SK-N-SH treated with all-trans-retinoic acid at 6 μM for 48 hours (cell line): ENCODE measurements around the gene APEH.

Source experiments
- ATAC-seq: fragments of 200-7000 bp; cut with Tn5 transposase; 3 replicates; pipeline ENCODE4 v1.9.1; 2020; ENCODE audit warnings: mild to moderate bottlenecking, moderate library complexity
- ARNTL ChIP-seq: fragments of 450-650 bp; formaldehyde crosslinking; IDR thresholded peaks from 2 replicates; pipeline ENCODE4 v1.5.0; 2020; ENCODE audit warnings: low read depth, mild to moderate bottlenecking, moderate library complexity, borderline replicate concordance
- CSDC2 ChIP-seq: fragments of 250-450 bp; sonication (Bioruptor Pico); IDR thresholded peaks from 2 replicates; pipeline ENCODE4 v1.5.0; 2020; ENCODE audit warnings: mild to moderate bottlenecking, moderate library complexity
- CSRNP3 ChIP-seq: fragments of 250-450 bp; sonication (Bioruptor Pico); IDR thresholded peaks from 2 replicates; pipeline ENCODE4 v1.5.1; 2021; ENCODE audit warnings: mild to moderate bottlenecking, moderate library complexity
- ESRRG ChIP-seq: fragments of 250-450 bp; sonication (Bioruptor Pico); IDR thresholded peaks from 2 replicates; pipeline ENCODE4 v1.6.1; 2021; ENCODE audit warnings: mild to moderate bottlenecking
- GLIS3 ChIP-seq: fragments of 250-450 bp; sonication (Bioruptor Pico); IDR thresholded peaks from 2 replicates; pipeline ENCODE4 v1.5.0; 2020; ENCODE audit warnings: mild to moderate bottlenecking, moderate library complexity
- ISL1 ChIP-seq: fragments of 250-450 bp; sonication (Bioruptor Pico); IDR thresholded peaks from 2 replicates; pipeline ENCODE4 v2.1.2; 2022; ENCODE audit warnings: mild to moderate bottlenecking, moderate library complexity
- OSR1 ChIP-seq: fragments of 250-450 bp; sonication (Bioruptor Pico); IDR thresholded peaks from 2 replicates; pipeline ENCODE4 v1.8.0; 2022; ENCODE audit warnings: moderate library complexity, mild to moderate bottlenecking, inconsistent platforms
- PATZ1 ChIP-seq: fragments of 250-450 bp; sonication (Bioruptor Pico); IDR thresholded peaks from 2 replicates; pipeline ENCODE4 v1.8.0; 2020; ENCODE audit warnings: mild to moderate bottlenecking, moderate library complexity, borderline replicate concordance
- PPARA ChIP-seq: fragments of 250-450 bp; sonication (Bioruptor Pico); IDR thresholded peaks from 2 replicates; pipeline ENCODE4 v1.5.0; 2020; ENCODE audit warnings: mild to moderate bottlenecking, borderline replicate concordance
- RARB ChIP-seq: fragments of 250-450 bp; sonication (Bioruptor Pico); IDR thresholded peaks from 2 replicates; pipeline ENCODE4 v1.8.0; 2021; ENCODE audit warnings: mild to moderate bottlenecking, moderate library complexity
- TOX ChIP-seq: fragments of 250-450 bp; sonication (Bioruptor Pico); IDR thresholded peaks from 2 replicates; pipeline ENCODE4 v1.8.0; 2021; ENCODE audit warnings: mild to moderate bottlenecking, moderate library complexity, borderline replicate concordance
- ZC3H10 ChIP-seq: fragments of 250-450 bp; sonication (Bioruptor Pico); IDR thresholded peaks from 2 replicates; pipeline ENCODE4 v1.5.1; 2021; ENCODE audit warnings: mild to moderate bottlenecking, moderate library complexity
- ZFP3 ChIP-seq: fragments of 250-450 bp; sonication (Bioruptor Pico); IDR thresholded peaks from 2 replicates; pipeline ENCODE4 v1.5.0; 2020; ENCODE audit warnings: mild to moderate bottlenecking, moderate library complexity
- ZFP30 ChIP-seq: fragments of 450-650 bp; formaldehyde crosslinking; IDR thresholded peaks from 2 replicates; pipeline ENCODE4 v1.5.0; 2022; ENCODE audit warnings: mild to moderate bottlenecking, moderate library complexity
- ZNF565 ChIP-seq: fragments of 450-650 bp; formaldehyde crosslinking; conservative IDR thresholded peaks from 2 replicates; pipeline ENCODE4 v1.5.0; 2020; ENCODE audit warnings: low read depth, mild to moderate bottlenecking, moderate library complexity
- ZNF70 ChIP-seq: fragments of 450-650 bp; formaldehyde crosslinking; IDR thresholded peaks from 2 replicates; pipeline ENCODE4 v1.5.0; 2020; ENCODE audit warnings: mild to moderate bottlenecking, moderate library complexity
- TF ChIP-seq, protein P1 (sequence below): fragments of 250-450 bp; sonication (Bioruptor Pico); IDR thresholded peaks from 2 replicates; pipeline ENCODE4 v1.5.0; 2020; ENCODE audit warnings: mild to moderate bottlenecking, moderate library complexity
- TF ChIP-seq, protein P2 (sequence below): fragments of 250-450 bp; sonication (Bioruptor Pico); IDR thresholded peaks from 2 replicates; pipeline ENCODE4 v1.5.1; 2020; ENCODE audit warnings: low read depth, mild to moderate bottlenecking, moderate library complexity

APEH gene

GRCh38 chr3:49658711-49659110 is 15.4 kb upstream of the APEH start:
- ATAC-seq = no peak
- no peak for TF ChIP-seq ARNTL (CRISPR knock-in tag)

GRCh38 chr3:49659756-49660155 is 14.4 kb upstream of the APEH start:
- no peak for ATAC-seq

GRCh38 chr3:49661281-49661680 is 12.9 kb upstream of the APEH start:
- ATAC-seq = no peak
- TF ChIP-seq ISL1 (CRISPR knock-in tag) (no peak), GLIS3 (CRISPR knock-in tag) (no peak), ESRRG (CRISPR knock-in tag) (no peak), ZC3H10 (no peak), CSDC2 (CRISPR knock-in tag) (no peak), TOX (CRISPR knock-in tag) (no peak), ZNF565 (no peak)
- TF ChIP-seq, protein P1, sequence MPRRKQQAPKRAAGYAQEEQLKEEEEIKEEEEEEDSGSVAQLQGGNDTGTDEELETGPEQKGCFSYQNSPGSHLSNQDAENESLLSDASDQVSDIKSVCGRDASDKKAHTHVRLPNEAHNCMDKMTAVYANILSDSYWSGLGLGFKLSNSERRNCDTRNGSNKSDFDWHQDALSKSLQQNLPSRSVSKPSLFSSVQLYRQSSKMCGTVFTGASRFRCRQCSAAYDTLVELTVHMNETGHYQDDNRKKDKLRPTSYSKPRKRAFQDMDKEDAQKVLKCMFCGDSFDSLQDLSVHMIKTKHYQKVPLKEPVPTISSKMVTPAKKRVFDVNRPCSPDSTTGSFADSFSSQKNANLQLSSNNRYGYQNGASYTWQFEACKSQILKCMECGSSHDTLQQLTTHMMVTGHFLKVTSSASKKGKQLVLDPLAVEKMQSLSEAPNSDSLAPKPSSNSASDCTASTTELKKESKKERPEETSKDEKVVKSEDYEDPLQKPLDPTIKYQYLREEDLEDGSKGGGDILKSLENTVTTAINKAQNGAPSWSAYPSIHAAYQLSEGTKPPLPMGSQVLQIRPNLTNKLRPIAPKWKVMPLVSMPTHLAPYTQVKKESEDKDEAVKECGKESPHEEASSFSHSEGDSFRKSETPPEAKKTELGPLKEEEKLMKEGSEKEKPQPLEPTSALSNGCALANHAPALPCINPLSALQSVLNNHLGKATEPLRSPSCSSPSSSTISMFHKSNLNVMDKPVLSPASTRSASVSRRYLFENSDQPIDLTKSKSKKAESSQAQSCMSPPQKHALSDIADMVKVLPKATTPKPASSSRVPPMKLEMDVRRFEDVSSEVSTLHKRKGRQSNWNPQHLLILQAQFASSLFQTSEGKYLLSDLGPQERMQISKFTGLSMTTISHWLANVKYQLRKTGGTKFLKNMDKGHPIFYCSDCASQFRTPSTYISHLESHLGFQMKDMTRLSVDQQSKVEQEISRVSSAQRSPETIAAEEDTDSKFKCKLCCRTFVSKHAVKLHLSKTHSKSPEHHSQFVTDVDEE (CRISPR knock-in tag) = no peak

More at GRCh38 chr3:49659756-49660155, 14.4 kb upstream of the APEH start:
- TF ChIP-seq OSR1 (CRISPR knock-in tag) = no peak
- TF ChIP-seq TOX (CRISPR knock-in tag) = no peak
- no peak for TF ChIP-seq RARB
- TF ChIP-seq PPARA (CRISPR knock-in tag) = no peak
- TF ChIP-seq ISL1 (CRISPR knock-in tag) = no peak
- no peak for TF ChIP-seq ESRRG (CRISPR knock-in tag)
- TF ChIP-seq, all 23 proteins: peak for 0

GRCh38 chr3:49662021-49662420 is 12.1 kb upstream of the APEH start:
- ATAC-seq = no peak
- no peak for TF ChIP-seq ZNF70 (CRISPR knock-in tag)
- TF ChIP-seq ZFP30 (CRISPR knock-in tag) = no peak
- TF ChIP-seq, protein P2, sequence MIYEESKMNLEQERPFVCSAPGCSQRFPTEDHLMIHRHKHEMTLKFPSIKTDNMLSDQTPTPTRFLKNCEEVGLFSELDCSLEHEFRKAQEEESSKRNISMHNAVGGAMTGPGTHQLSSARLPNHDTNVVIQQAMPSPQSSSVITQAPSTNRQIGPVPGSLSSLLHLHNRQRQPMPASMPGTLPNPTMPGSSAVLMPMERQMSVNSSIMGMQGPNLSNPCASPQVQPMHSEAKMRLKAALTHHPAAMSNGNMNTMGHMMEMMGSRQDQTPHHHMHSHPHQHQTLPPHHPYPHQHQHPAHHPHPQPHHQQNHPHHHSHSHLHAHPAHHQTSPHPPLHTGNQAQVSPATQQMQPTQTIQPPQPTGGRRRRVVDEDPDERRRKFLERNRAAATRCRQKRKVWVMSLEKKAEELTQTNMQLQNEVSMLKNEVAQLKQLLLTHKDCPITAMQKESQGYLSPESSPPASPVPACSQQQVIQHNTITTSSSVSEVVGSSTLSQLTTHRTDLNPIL (CRISPR knock-in tag) = no peak
- no peak for TF ChIP-seq ARNTL (CRISPR knock-in tag)
- TF ChIP-seq CSRNP3 (CRISPR knock-in tag) = no peak
- TF ChIP-seq PATZ1 (CRISPR knock-in tag) = no peak
- TF ChIP-seq ZFP3 (CRISPR knock-in tag) = no peak
- TF ChIP-seq CSDC2 (CRISPR knock-in tag) = no peak
- TF ChIP-seq ISL1 (CRISPR knock-in tag) = no peak

DNA sequence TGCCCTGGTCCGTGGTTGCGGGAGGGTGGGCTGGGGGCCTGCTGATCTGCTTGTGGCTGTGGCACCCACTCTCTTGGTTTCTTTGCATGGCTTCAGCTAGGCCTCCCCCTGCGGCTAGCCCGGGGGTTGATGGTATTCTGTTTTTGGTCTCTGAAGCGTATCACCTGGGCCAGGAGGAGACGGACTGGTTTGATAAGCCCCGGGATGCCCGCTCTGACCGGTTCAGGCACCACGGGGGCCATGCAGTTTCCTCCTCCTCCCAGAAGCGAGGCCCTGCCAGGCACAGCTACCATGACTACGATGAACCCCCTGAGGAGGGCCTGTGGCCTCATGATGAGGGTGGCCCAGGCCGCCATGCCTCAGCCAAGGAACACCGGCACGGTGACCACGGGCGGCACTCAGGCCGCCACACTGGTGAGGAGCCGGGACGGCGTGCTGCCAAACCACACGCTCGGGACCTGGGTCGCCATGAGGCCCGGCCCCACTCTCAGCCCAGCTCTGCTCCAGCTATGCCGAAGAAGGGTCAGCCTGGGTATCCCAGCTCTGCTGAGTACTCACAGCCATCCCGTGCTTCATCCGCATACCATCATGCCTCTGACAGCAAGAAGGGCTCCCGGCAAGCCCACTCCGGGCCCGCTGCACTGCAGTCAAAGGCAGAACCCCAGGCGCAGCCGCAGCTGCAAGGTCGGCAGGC is 11.3 kb upstream of the APEH start:
- no peak for TF ChIP-seq ZFP3 (CRISPR knock-in tag)
- ATAC-seq = no peak
